GM12865 (cell line): ENCODE results near the gene LTN1.

Experiments
- DNase-seq: peaks from one replicate; pipeline ENCODE4 v3.0.0; 2010; ENCODE audit warnings: low read depth
- H3K4me3 ChIP-seq: 2 replicates; pipeline ENCODE4 v1.5.1; 2011; ENCODE audit warnings: mild to moderate bottlenecking, low read depth, low read length, control low read depth
- CTCF ChIP-seq: IDR thresholded peaks from 2 replicates; pipeline ENCODE4 v1.5.1; 2011; ENCODE audit warnings: low read length, control low read depth, low read depth, inconsistent platforms; ENCODE audit not compliant: insufficient read depth; ENCODE audit errors: missing control alignments

The LTN1 gene

DNA sequence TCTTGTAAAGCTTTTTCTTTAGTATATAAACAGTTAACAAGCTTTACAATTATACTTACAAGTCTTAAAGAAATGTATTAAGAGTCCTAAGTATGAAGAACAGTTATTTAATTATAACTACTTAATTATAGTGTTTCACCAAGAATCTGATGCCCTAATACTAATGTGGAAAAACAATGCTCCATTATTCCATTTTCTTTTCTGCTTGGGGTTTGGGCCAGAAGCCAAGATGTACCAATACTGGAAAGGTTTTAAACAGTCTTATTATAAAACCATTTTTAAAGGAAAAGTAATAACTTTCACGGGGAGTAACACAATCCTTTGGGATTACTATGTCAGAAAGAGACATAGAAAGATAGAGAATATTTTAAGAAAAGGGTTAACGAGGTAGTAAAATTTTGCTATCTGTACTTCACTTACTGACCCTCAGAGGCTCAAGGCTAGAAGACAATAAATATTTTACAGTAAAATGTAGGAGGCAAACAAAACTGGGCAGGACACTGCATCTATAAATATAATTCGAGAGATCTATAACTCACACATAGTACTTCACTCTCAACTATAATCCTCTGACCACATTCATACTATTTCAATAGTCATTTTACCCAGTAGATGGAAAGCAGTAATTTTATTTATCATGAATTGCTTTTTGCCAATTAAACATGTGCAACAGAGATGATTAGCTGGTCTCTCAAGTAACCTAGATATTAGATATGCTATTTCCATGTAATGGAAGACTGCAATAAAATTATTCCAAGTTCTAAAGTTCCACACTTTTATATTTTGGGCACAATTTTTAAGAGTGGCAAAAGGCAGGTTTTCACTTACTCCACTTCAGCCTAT, 63.9 kb downstream of the LTN1 start:
- TF ChIP-seq CTCF: no peak
- no peak overlapping the region for H3K4me3 ChIP-seq
- DNase-seq: no peak

GRCh38 chr21:28927130-28927529, 65.5 kb downstream of the LTN1 start:
- H3K4me3 ChIP-seq: no peak overlapping the region
- TF ChIP-seq CTCF: no peak
- DNase-seq: no peak

DNA sequence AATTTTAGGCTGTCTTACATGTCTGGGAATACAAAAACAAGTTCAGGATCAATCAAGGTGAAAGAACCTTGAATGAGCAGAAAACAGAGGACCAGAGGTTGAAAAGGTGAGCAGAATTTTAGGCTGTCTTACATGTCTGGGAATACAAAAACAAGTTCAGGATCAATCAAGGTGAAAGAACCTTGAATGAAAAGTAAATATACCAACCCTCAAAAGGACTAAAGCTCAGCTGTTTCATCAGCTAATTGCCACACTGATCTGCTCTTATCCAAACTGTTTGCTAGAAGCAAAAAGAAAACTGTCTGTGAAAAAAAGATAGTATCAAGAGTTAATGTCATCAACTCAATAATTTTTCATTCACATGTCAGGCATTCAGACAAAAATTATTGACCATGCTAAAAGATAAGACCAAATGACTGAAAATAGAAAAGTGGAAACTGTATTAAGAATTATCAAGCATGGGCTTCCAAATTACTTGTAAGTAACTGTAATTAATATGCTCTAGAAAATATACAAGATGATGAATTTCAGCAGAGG, 69.2 kb downstream of the LTN1 start:
- no peak for TF ChIP-seq CTCF
- H3K4me3 ChIP-seq: no peak overlapping the region
- DNase-seq: no peak

DNA sequence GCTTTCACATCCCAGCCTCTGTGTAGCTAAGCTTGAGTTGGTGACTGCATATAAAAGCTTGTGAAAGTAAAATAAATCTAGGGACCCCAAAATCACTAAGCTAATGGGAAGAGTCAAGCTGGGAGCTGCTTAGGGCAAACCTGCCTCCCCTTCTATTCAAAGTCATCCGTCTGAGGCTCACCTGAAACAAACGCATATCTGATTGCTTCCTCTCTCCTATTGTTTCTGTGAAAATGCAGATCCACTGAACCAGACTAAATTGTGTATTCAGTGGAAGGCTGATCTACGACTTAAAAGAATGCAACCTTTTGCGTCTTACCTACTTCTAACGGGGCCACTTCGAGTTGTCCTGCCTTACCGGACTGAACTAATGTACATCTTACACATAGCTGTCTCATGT, 70.3 kb downstream of the LTN1 start:
- no peak for DNase-seq
- TF ChIP-seq CTCF: no peak
- no peak overlapping the region for H3K4me3 ChIP-seq

DNA sequence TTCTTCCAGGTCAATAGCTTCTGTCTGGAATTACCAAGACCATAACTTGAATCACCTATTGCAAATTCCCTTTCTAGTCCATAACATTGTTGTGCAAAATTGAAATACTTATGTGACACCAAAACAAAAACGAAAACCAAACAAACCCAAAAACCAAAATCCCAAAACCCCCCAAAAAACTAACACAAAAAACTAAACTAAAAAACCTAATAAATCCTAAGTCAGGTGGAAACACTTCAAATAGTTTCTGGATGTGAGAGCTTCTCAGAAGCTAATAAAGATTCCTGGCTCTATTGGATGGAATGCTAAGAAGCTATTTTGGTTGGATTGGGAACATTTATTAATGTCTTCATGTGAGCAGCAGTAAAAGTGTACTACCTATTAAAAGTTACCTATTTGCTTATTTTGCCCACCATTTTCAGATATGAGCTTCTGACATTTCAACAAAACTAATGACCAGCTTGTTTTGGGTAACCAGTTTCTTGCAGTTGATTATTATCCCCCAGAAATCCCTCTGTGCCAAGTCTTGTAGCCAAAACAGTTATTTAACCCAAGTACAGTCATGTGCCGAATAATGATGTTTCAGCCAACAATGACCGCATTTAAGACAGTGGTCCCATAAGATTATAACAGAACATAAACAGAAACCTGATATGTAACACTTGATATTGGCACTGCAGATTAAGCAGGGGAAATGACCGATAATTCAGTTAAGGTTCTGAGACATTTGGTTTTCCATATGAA, 76.4 kb downstream of the LTN1 start:
- DNase-seq: no peak
- no peak overlapping the region for H3K4me3 ChIP-seq
- TF ChIP-seq CTCF: no peak

- DNase-seq: no peak
- no peak for TF ChIP-seq CTCF
- no peak overlapping the region for H3K4me3 ChIP-seq
These were observed 79.6 kb downstream of the LTN1 start for GRCh38 chr21:28913071-28913470.
